Left colon (tissue), 2 donors: ENCODE data around the gene UBR7. TPM values are rescaled to one million over a fixed set of nuclear protein-coding genes. Genes with fewer than 3 reads are reported as not detected.
"Not testable (repeated sequence)": the region's sequence is repeated elsewhere in the genome, so short reads cannot be mapped to it uniquely, and the experiment has no call there.

Experiments
- ATAC-seq: fragments of 200-7000 bp; cut with Tn5 transposase; one replicate; pipeline ENCODE4 v1.9.1; 2020; ENCODE audit warnings: mild to moderate bottlenecking, moderate library complexity
- DNase-seq, 2 donors: peaks; one replicate each; pipeline ENCODE4 v3.0.0-alpha.2; 2020
- intact Hi-C, 2 donors: fragments of 100-400 bp; cut with DNase I in 1 of 2; cut with micrococcal nuclease in 1 of 2; formaldehyde crosslinking; loops; one replicate each; pipeline versions ENCODE4 v1.11.2 to v1.14.0; 2022; cut with DNase I, micrococcal nuclease
- total RNA-seq, 2 donors: library from RNA; stranded (reverse); fragmentation: NEBNext Ultra II Directional; extraction: Animal tissue kit (Norgen Biotek cat#: 25700); gene quantifications; one replicate each; pipeline ENCODE4 v1.2.1, GENCODE V29; 2021
- donor health status: DM: no; HTN: no; CAD: no.
- donor health status: DM: yes; HTN: yes; CAD: no.

Gene UBR7
- total RNA-seq, 2 donors from 2014 or later, result 22.9 to 24.0 TPM

- ATAC-seq (peak; percentile 1), DNase-seq (no peak)
- intact Hi-C loops, result no loop called here
These were observed 21.7 kb upstream of the UBR7 start for GRCh38 chr14:93185349-93185720.

GRCh38 chr14:93186466-93186865 is 20.6 kb upstream of the UBR7 start:
- ATAC-seq, result no peak
- intact Hi-C loops, result no loop called here
- no peak for DNase-seq

GRCh38 chr14:93186956-93187355 is 20.1 kb upstream of the UBR7 start:
- ATAC-seq (no peak), DNase-seq (no peak)
- intact Hi-C loops, result no loop called here

GRCh38 chr14:93195316-93195999 is 11.6 kb upstream of the UBR7 start:
- ATAC-seq, result peak; percentile 94
- intact Hi-C loops, result no loop called here
- DNase-seq, result no peak

GRCh38 chr14:93199031-93199430 is 8.0 kb upstream of the UBR7 start:
- DNase-seq, result no peak
- no peak for ATAC-seq
- intact Hi-C loops, result no loop called here

- no peak for DNase-seq
- no peak for ATAC-seq
- intact Hi-C loops, result no loop called here
These were observed 6.5 kb upstream of the UBR7 start for GRCh38 chr14:93200553-93200952.

GRCh38 chr14:93201155-93201704 is 5.8 kb upstream of the UBR7 start:
- intact Hi-C loops, result no loop called here
- ATAC-seq (no peak), DNase-seq (no peak)

GRCh38 chr14:93207468-93208308 is 632 bp downstream of the UBR7 start:
- intact Hi-C loops, result no loop called here
- peak; percentile 51 to 65 for DNase-seq

GRCh38 chr14:93212432-93212831 is 5.4 kb downstream of the UBR7 start:
- intact Hi-C loops, result no loop called here
- DNase-seq, result no peak

More at GRCh38 chr14:93207468-93208308, 632 bp downstream of the UBR7 start:
- peak; percentile 57 for ATAC-seq

GRCh38 chr14:93214598-93214997 is 7.5 kb downstream of the UBR7 start:
- DNase-seq (no peak), ATAC-seq (no peak)
- intact Hi-C loops, result no loop called here

More at GRCh38 chr14:93212432-93212831, 5.4 kb downstream of the UBR7 start:
- no peak for ATAC-seq

GRCh38 chr14:93219103-93219726 is 12.2 kb downstream of the UBR7 start:
- ATAC-seq, result peak; percentile 91
- intact Hi-C loops, result no loop called here

GRCh38 chr14:93220509-93220908 is 13.5 kb downstream of the UBR7 start:
- intact Hi-C loops, result no loop called here
- DNase-seq (no peak), ATAC-seq (no peak)

More at GRCh38 chr14:93219103-93219726, 12.2 kb downstream of the UBR7 start:
- peak in 1 of 2 donors; percentile 45 for DNase-seq

- DNase-seq (no peak), ATAC-seq (no peak)
- intact Hi-C loops, result no loop called here
These were observed 16.5 kb downstream of the UBR7 start for GRCh38 chr14:93223565-93223964.

GRCh38 chr14:93228550-93228949 is 21.5 kb downstream of the UBR7 start:
- intact Hi-C loops, result no loop called here
- no peak for DNase-seq
- no peak for ATAC-seq

- intact Hi-C loops, result no loop called here
- ATAC-seq (no peak), DNase-seq (no peak)
These were observed 23.5 kb downstream of the UBR7 start for GRCh38 chr14:93230539-93230938.

- no peak for DNase-seq
- ATAC-seq, result peak; percentile 48
- intact Hi-C loops, result no loop called here
These were observed 24.3 kb downstream of the UBR7 start for GRCh38 chr14:93231129-93231979.

GRCh38 chr14:93232159-93232558 is 25.1 kb downstream of the UBR7 start:
- ATAC-seq, result no peak
- intact Hi-C loops, result no loop called here
- no peak for DNase-seq

- DNase-seq, ATAC-seq, intact Hi-C loops: not testable (repeated sequence)
These were observed 26.0 kb downstream of the UBR7 start for GRCh38 chr14:93233078-93233477.

GRCh38 chr14:93234798-93235197 is 27.7 kb downstream of the UBR7 start:
- ATAC-seq (no peak), DNase-seq (no peak)
- intact Hi-C loops, result no loop called here
